DMS53 treated with DMSO at 0.1 percent for 48 hours (cell line): Measurements from ENCODE around the gene KLHL2.
A peak's percentile ranks its signal among the peaks of the same experiment; 100 is the strongest.
"Not testable (repeated sequence)": the region's sequence is repeated elsewhere in the genome, so short reads cannot be mapped to it uniquely, and the experiment has no call there.

Experiments used
- DNase-seq: peaks from one replicate; lab custom pipeline; 2025; ENCODE audit not compliant: unreplicated experiment; lab: John Stamatoyannopoulos, UW

The KLHL2 gene

DNA sequence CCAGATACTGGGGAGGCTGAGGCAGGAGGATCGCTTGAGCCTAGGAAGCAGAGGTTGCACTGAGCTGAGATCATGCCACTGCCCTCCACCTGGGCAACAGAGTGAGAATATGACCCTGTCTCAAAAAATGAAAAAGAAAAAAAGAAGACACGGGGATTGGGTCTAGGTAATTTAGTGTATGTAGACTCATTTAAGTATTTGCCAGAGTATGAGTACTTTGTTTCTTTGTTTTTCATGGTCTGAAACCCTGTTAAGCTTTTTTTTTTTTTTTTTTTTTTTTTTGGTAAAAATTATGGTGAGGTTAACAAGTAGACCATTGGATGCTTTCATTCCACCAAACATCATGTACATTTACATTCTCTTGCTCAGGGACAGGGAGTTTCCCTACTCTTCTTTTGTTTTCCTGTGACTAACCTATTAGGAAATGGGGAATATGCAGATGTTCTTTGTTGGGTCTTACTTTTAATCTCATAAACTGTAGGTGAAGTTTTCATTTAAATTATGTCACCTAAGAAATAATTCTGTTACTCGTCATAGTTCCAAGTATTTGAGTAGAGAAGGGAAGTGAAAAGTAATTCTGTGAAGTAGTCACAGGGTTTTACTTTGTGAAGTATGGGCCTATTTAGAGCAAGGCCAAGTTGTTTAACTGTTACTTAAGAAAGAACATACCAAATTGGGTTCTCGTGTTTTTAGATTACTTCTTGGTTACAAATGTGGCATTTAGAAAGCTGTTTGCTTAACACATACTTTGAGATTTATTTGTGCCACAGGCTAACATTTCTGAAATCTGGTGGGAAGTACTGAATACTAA is 25.5 kb downstream of the KLHL2 start:
- not testable (repeated sequence) for DNase-seq

- DNase-seq, result no peak
Observed at GRCh38 chr4:165234766-165235165, 27.4 kb downstream of the KLHL2 start.

- not testable (repeated sequence) for DNase-seq
Observed at GRCh38 chr4:165236852-165237251, 29.5 kb downstream of the KLHL2 start.

DNA sequence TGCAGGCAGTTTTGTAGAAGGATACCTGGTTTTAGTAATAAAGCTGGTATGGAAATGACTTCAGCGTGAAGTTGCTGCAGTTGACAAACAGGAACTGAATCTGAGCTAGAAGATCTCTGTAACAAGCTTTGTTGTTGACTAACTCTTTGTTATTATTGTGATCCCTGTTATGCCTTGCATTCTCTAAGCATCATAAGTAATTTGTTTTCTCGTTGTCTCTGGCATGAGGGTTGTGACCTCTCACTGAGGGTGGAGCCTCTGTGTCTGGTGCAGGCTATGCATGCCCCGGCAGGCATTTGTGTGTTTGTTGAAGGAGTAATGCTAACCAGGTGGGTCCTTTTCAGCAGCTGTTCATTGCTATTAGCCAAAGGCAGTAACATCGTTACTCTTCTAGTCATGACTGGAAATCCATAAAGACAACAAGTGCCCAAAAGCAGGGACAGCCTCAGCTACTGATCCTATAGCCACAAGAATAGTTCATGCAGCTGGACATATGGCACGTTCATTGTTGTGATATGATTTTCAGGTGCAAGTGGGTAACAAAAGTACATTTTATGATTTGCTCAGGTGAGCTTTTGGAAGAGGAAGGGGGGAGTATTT is 30.8 kb downstream of the KLHL2 start:
- peak; percentile 5 for DNase-seq

DNA sequence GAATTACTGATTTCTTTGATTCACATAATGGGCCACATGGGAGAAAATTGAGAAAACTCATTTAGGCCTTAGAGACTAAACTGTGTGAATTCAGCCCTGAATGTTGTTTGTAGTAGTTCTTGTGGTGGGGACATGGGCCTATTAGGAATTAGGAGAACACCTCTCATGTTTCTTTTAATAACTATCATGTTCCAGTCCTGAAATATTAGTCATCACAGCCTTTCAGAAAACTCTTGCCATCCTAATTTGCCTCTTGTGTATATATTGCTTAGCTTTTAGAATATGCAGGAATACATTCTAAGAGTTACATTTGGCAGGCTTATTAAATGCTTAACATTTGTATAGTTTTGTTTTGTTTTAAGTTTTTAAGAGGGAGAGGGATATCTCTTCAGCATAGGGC is 33.4 kb downstream of the KLHL2 start:
- DNase-seq, result not testable (repeated sequence)

DNA sequence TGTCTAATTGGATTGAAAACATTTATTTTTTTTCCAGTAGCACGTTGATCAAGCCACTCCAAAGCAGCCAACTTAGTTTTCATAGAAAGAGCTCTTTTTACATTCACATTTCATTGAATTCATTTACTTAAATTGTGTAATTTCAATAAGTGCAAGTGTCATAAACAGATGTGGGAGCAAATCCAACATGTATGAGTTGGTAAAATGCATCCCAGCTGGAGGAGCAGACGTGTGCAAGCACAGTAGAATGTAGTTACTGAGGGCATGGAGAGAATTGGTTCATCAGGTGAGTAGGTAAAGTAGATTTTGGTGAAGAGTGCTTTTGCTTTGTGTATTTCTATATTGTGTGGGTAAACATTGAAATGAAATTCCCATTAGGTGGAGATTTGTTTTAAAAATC is 36.8 kb downstream of the KLHL2 start:
- DNase-seq, result not testable (repeated sequence)

DNA sequence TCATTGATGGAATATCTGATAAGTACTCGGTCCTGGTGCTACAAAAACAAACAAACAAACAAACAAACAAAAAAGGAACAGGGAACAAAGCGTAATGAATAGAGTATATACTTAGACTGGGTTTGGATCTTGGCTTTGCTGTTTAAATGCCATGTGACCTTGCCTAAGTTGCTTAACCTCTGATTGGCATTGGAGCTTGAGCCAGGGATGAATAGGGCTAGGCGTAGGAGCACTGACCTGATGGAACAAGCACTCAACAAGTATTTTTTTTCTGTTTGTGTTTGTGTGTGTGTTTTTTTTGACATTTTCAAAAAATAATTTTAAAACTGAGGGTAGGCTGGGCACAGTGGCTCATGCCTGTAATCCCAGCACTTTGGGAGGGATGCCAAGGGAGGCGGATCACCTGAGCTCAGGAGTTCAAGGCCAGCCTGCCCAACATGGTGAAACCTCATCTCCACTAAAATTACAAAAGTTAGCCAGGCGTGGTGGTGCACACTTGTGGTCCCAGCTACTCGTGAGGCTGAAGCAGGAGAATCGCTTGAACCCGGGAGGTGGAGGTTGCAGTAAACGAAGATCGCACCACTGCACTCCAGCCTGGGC is 37.3 kb downstream of the KLHL2 start:
- not testable (repeated sequence) for DNase-seq

DNA sequence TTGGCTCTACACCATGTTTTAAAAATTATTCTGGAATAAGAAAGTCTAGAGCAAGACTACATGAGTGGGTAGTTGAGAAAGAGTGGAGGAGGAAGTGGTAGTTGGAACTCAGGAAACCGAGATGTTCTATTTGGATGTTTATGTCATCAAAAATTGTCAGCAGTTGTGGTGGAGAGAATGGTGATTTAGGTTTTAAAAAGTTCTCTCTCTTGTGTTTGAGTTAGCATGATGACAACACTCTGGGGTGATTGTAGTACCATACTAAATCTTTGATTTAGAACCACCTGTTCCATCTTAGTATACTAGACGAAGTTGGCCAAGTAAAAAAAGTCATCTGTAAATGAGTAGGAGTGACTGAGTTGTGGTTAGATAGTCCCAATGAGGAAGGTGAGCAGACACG is 40.7 kb downstream of the KLHL2 start:
- DNase-seq, result no peak

DNA sequence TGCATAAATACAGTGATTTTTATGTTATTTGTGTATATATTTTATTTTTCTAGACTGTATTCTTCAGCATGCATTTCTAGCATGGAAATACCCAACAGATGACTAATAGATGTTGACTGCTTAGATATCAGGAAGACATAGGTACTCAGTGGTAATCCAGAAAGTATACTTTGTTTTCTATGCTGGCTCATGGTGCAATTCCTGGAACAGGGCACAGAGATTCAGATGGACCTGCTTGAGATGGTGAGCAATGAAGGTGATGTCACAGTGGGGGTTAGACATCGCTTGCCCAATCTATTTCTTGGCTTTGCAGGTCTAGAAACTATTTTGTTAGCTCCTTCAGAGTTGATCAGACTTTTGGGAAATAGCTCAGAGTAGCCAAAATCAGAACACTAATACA is 41.5 kb downstream of the KLHL2 start:
- not testable (repeated sequence) for DNase-seq

- DNase-seq, result peak; percentile 2
Observed at GRCh38 chr4:165254771-165255170, 47.4 kb downstream of the KLHL2 start.

- peak; percentile 9 for DNase-seq
Observed at GRCh38 chr4:165255439-165255838, 48.1 kb downstream of the KLHL2 start.

- peak; percentile 9 for DNase-seq
Observed at GRCh38 chr4:165256074-165256659, 48.8 kb downstream of the KLHL2 start.

GRCh38 chr4:165259776-165260175 is 52.4 kb downstream of the KLHL2 start:
- DNase-seq, result not testable (repeated sequence)

GRCh38 chr4:165262306-165262705 is 54.9 kb downstream of the KLHL2 start:
- DNase-seq, result not testable (repeated sequence)

DNA sequence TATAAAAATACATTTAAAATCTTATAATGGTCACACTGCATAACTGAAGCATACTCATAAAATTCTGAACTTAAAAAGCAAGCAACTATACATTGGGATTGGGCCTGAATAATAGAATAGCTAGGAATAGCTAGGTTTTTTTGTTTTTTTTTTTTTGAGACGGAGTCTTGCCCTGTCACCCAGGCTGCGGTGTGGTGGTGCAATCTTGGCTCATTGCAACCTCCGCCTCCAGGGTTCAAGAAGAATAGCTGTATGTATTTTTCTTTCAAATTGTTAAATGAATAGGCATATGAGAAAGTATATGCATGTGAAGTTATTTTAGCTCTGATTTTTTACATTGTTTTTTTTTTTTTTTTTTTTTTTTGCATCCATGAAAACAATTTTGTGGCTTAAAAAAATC is 56.1 kb downstream of the KLHL2 start:
- not testable (repeated sequence) for DNase-seq

DNA sequence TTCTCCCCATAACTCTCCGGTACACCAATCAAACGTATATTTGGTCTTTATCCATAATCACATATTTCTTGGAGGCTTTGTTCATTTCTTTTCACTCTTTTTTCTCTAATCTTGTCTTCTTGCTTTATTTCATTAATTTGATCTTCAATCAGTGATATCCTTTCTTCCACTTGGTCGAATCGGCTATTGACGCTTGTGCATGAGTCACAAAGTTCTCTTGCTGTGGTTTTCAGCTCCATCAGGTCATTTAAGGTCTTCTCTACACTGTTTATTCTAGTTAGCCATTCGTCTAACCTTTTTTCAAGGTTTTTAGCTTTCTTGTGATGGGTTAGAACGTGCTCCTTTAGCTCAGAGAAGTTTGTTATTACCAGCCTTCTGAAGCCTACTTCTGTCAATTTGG is 62.6 kb downstream of the KLHL2 start:
- not testable (repeated sequence) for DNase-seq

DNA sequence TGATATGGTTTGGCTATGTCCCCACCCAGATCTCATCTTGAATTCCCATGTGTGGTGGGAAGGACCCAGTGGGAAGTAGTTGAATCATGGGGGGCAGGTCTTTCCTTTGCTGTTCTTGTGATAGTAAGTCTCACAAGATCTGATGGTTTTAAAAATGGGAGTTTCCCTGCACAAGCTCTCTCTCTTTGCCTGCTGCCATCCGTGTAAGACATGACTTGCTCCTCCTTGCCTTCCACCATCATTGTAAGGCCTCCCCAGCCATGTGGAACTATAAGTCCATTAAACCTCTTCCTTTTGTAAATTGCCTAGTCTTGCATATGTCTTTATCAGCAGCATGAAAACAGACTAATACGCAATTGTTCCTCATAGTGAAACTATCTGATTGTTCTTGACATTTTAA is 66.1 kb downstream of the KLHL2 start:
- not testable (repeated sequence) for DNase-seq

GRCh38 chr4:165275357-165275756 is 68.0 kb downstream of the KLHL2 start:
- not testable (repeated sequence) for DNase-seq

- DNase-seq, result not testable (repeated sequence)
Observed at GRCh38 chr4:165279531-165279930, 72.2 kb downstream of the KLHL2 start.

- DNase-seq, result not testable (repeated sequence)
Observed at GRCh38 chr4:165284697-165285096, 77.3 kb downstream of the KLHL2 start.

DNA sequence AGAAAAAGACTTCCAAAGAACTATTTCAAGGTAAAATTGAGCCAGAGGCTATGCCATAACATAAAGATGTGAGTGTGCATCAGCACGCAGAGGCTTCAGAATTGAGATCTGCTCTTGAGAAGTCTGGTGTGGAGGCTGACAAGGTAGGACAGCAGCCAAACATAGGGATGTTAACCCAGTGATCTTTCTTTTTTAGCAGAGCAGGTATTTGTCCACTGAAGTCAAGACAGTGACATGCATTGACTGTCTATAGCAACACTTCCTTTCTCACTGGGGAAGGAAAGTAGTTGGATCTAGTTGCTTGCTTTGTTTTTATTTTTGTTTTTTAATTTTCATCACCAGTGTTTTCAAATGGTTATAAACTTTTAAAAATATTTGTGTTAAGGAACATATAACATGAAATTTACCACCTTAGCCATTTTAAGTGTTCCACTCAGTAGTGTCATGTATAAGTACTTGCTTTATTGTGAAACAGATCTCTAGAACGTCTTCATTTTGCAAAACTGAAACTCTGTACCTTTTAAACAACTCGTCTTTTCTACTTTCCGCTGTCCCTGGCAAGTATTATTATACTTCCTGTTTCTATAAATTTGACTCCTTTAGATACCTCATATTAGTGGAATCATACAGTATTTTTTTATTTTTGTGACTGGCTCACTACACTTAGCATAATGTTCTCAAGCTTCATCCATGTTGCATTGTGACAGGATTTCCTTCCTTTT is 79.4 kb downstream of the KLHL2 start:
- not testable (repeated sequence) for DNase-seq
